H9 (cell line): ENCODE data around the gene ERC1. TPM values are rescaled to one million over a fixed set of nuclear protein-coding genes. Genes with fewer than 3 reads are reported as not detected.

Source experiments
- DNase-seq: peaks from one replicate; pipeline ENCODE4 v3.0.0-alpha.2; 2017
- H2AFZ ChIP-seq: one replicate; pipeline ENCODE4 v1.6.1; 2013; ENCODE audit warnings: mild to moderate bottlenecking, low read length, control low read depth, moderate library complexity
- H2AK5ac ChIP-seq: 2 replicates; pipeline ENCODE4 v1.6.1; 2013; ENCODE audit warnings: low read length, control low read depth, mixed read lengths; ENCODE audit not compliant: insufficient read length
- H2BK120ac ChIP-seq: one replicate; pipeline ENCODE4 v1.6.1; 2013; ENCODE audit warnings: low read depth, mild to moderate bottlenecking, low read length, control low read depth, inconsistent platforms; ENCODE audit not compliant: poor library complexity, severe bottlenecking
- H2BK12ac ChIP-seq: 2 replicates; pipeline ENCODE4 v1.6.1; 2013; ENCODE audit warnings: low read length, control low read depth, mixed read lengths, low read depth; ENCODE audit not compliant: insufficient read length
- H2BK15ac ChIP-seq: 2 replicates; pipeline ENCODE4 v1.6.1; 2013; ENCODE audit warnings: low read depth, low read length, control low read depth
- H2BK20ac ChIP-seq: one replicate; pipeline ENCODE4 v1.6.1; 2013; ENCODE audit warnings: low read depth, mild to moderate bottlenecking, low read length, control low read depth, inconsistent platforms; ENCODE audit not compliant: poor library complexity, severe bottlenecking
- H2BK5ac ChIP-seq: 2 replicates; pipeline ENCODE4 v1.6.1; 2013; ENCODE audit warnings: low read length, control low read depth, mixed read lengths; ENCODE audit not compliant: insufficient read length
- H3K14ac ChIP-seq: 2 replicates; pipeline ENCODE4 v1.6.1; 2013; ENCODE audit warnings: low read length, control low read depth; ENCODE audit not compliant: insufficient read depth
- H3K18ac ChIP-seq: 2 replicates; pipeline ENCODE4 v1.6.1; 2013; ENCODE audit warnings: low read depth, mild to moderate bottlenecking, mixed read lengths, low read length, control low read depth; ENCODE audit not compliant: insufficient read length
- H3K23ac ChIP-seq: 2 replicates; pipeline ENCODE4 v1.6.1; 2013; ENCODE audit warnings: low read length, control low read depth, mixed read lengths, low read depth; ENCODE audit not compliant: insufficient read length
- H3K23me2 ChIP-seq: 2 replicates; pipeline ENCODE4 v1.6.1; 2013; ENCODE audit warnings: low read depth, mild to moderate bottlenecking, mixed read lengths, low read length, control low read depth; ENCODE audit not compliant: insufficient read length, poor library complexity, severe bottlenecking
- H3K27ac ChIP-seq: 2 replicates; pipeline ENCODE4 v1.5.1; 2013; ENCODE audit warnings: low read length, control low read depth, mixed read lengths, low read depth; ENCODE audit not compliant: insufficient read length
- H3K27me3 ChIP-seq: 2 replicates; pipeline ENCODE4 v1.6.1; 2013; ENCODE audit warnings: low read length, control low read depth, inconsistent platforms; ENCODE audit not compliant: insufficient read depth
- H3K4ac ChIP-seq: 2 replicates; pipeline ENCODE4 v1.6.1; 2013; ENCODE audit warnings: low read depth, mild to moderate bottlenecking, control low read depth, inconsistent platforms, low read length, moderate library complexity
- H3K4me1 ChIP-seq: 2 replicates; pipeline ENCODE4 v1.6.1; 2013; ENCODE audit warnings: low read length, control low read depth, inconsistent platforms; ENCODE audit not compliant: insufficient read depth
- H3K4me2 ChIP-seq: 2 replicates; pipeline ENCODE4 v1.6.1; 2013; ENCODE audit warnings: low read length, control low read depth, mixed read lengths; ENCODE audit not compliant: insufficient read length, insufficient read depth
- H3K56ac ChIP-seq: 2 replicates; pipeline ENCODE4 v1.6.1; 2013; ENCODE audit warnings: low read depth, mild to moderate bottlenecking, mixed read lengths, low read length, control low read depth; ENCODE audit not compliant: insufficient read length
- H3K79me1 ChIP-seq: 2 replicates; pipeline ENCODE4 v1.6.1; 2013; ENCODE audit warnings: low read depth, mild to moderate bottlenecking, moderate library complexity, low read length, control low read depth, inconsistent platforms; ENCODE audit not compliant: insufficient read depth, poor library complexity, severe bottlenecking
- H3K79me2 ChIP-seq: 2 replicates; pipeline ENCODE4 v1.6.1; 2013; ENCODE audit warnings: low read length, control low read depth, inconsistent platforms; ENCODE audit not compliant: insufficient read depth
- H3K9ac ChIP-seq: 2 replicates; pipeline ENCODE4 v1.6.1; 2013; ENCODE audit warnings: low read length, control low read depth, mixed read lengths; ENCODE audit not compliant: insufficient read length; ENCODE audit errors: extremely low read depth
- H3K9me3 ChIP-seq: one replicate; pipeline ENCODE4 v1.6.1; 2013; ENCODE audit warnings: low read depth, low read length, inconsistent platforms; ENCODE audit not compliant: control insufficient read depth
- H3T11ph ChIP-seq: one replicate; pipeline ENCODE4 v1.6.1; 2013; ENCODE audit warnings: mild to moderate bottlenecking, low read length, control low read depth, inconsistent platforms
- H4K20me1 ChIP-seq: one replicate; pipeline ENCODE4 v1.6.1; 2013; ENCODE audit not compliant: control insufficient read depth, insufficient read length, insufficient read depth
- H4K5ac ChIP-seq: 2 replicates; pipeline ENCODE4 v1.6.1; 2013; ENCODE audit warnings: low read depth, mild to moderate bottlenecking, mixed read lengths, low read length, control low read depth; ENCODE audit not compliant: insufficient read length
- H4K8ac ChIP-seq: replicated peaks from 2 replicates; pipeline ENCODE4 v1.6.1; 2013; ENCODE audit warnings: low read length, control low read depth, mixed read lengths, low read depth; ENCODE audit not compliant: insufficient read length
- H4K91ac ChIP-seq: 2 replicates; pipeline ENCODE4 v1.6.1; 2013; ENCODE audit warnings: low read depth, mild to moderate bottlenecking, moderate library complexity, mixed read lengths, low read length, control low read depth; ENCODE audit not compliant: insufficient read length
- H3K27ac Mint-ChIP-seq, 3 experiments: 2 replicates in 2 of 3; 3 replicates in 1 of 3; pipeline ENCODE4 v1.8.0; 2020 to 2021; ENCODE audit warnings: mixed read lengths in 3 of 3, mild to moderate bottlenecking in 1 of 3, moderate library complexity in 1 of 3
- H3K27me3 Mint-ChIP-seq: 2 replicates; pipeline ENCODE4 v1.8.0; 2021; ENCODE audit warnings: low read depth, mild to moderate bottlenecking, moderate library complexity, mixed read lengths
- H3K36me3 Mint-ChIP-seq, 3 experiments: 2 replicates in 2 of 3; 3 replicates in 1 of 3; pipeline ENCODE4 v1.8.0; 2020 to 2021; ENCODE audit warnings: low read depth in 3 of 3, mixed read lengths in 3 of 3; ENCODE audit not compliant: insufficient read depth in 1 of 3
- H3K4me1 Mint-ChIP-seq, 2 experiments: 2 replicates each; pipeline ENCODE4 v1.8.0; 2020; ENCODE audit warnings: mixed read lengths in 2 of 2
- H3K4me3 Mint-ChIP-seq, 2 experiments: 2 replicates in 1 of 2; 3 replicates in 1 of 2; pipeline ENCODE4 v1.8.0; 2020 to 2021; ENCODE audit warnings: mild to moderate bottlenecking in 2 of 2, mixed read lengths in 2 of 2, moderate library complexity in 1 of 2
- H3K9me3 Mint-ChIP-seq, 2 experiments: 2 replicates in 1 of 2; 3 replicates in 1 of 2; pipeline ENCODE4 v1.8.0; 2020; ENCODE audit warnings: mild to moderate bottlenecking in 2 of 2, mixed read lengths in 2 of 2, moderate library complexity in 1 of 2
- CTCF ChIP-seq: fragments of 200-600 bp; sonication (generic); conservative IDR thresholded peaks from 3 replicates; pipeline ENCODE4 v1.8.0; 2021; ENCODE audit warnings: antibody characterized with exemption, mild to moderate bottlenecking
- WGBS: extraction: QIAGEN DNeasy Blood & Tissue Kit; methylation state at CpG from one replicate; pipeline ENCODE4 v1.1.7; 2013; ENCODE audit warnings: missing lambda C conversion rate, low lambda C conversion rate, mixed read lengths; ENCODE audit not compliant: insufficient read length; ENCODE audit errors: extremely low coverage; 5-methylcytosine and 5-hydroxymethylcytosine counted together
- total RNA-seq: library from RNA; stranded (reverse); gene quantifications from 2 replicates; pipeline ENCODE4 v1.2.1, GENCODE V29; 2021

Gene ERC1
- total RNA-seq, 1 experiment from 2014 or later = 51.2 TPM

- no peak for TF ChIP-seq CTCF
- no peak overlapping the region for H4K5ac ChIP-seq
- H3K23me2 ChIP-seq = no peaks in the 10 kb centered on the region
- H3K14ac ChIP-seq = no peak overlapping the region
- H3K4ac ChIP-seq = no peak overlapping the region
- no peak overlapping the region for H3K18ac ChIP-seq
- H4K8ac ChIP-seq = no peak overlapping the region
- no peak overlapping the region for H2BK5ac ChIP-seq
- no peak overlapping the region for H2AK5ac ChIP-seq
- no peak overlapping the region for H2BK12ac ChIP-seq
- Mint-ChIP-seq H3K4me1 (peaks cover 3 to 4% of the 10 kb centered on the region in 2 experiments; a peak in 2 of 4 replicates), H3K4me3 (no peak overlapping the region), H3K9me3 (no peaks in the 10 kb centered on the region), H3K27ac (no peak overlapping the region; a peak in 1 of 7 replicates), H3K36me3 (peaks cover 0 to 9% (median 4%) of the 10 kb centered on the region in 3 experiments; a peak in 3 of 7 replicates), H3K27me3 (no peaks in the 10 kb centered on the region)
- no peak overlapping the region for H2BK15ac ChIP-seq
- H3K4me1 ChIP-seq = no peaks in the 10 kb centered on the region; the same call in 1 of the 2 replicates
- no peak overlapping the region for H3T11ph ChIP-seq
- H4K91ac ChIP-seq = no peak overlapping the region
- H3K23ac ChIP-seq = no peak overlapping the region
- no peaks in the 10 kb centered on the region for H3K79me2 ChIP-seq
- no peak overlapping the region for H2BK120ac ChIP-seq
- H4K20me1 ChIP-seq = no peaks in the 10 kb centered on the region
- no peaks in the 10 kb centered on the region for H3K9me3 ChIP-seq
- no peak overlapping the region for H3K56ac ChIP-seq
- H3K79me1 ChIP-seq = no peaks in the 10 kb centered on the region
- H3K9ac ChIP-seq = no peak overlapping the region
- H3K27ac ChIP-seq = no peak overlapping the region
- no peak for DNase-seq
- H3K27me3 ChIP-seq = no peaks in the 10 kb centered on the region
- H2BK20ac ChIP-seq = no peak overlapping the region
- no peak overlapping the region for H2AFZ ChIP-seq
- no peak overlapping the region for H3K4me2 ChIP-seq
- WGBS = no CpG with 5 or more reads among the region's 6 CpGs
Measured at GRCh38 chr12:1171657-1172408, 180.8 kb downstream of the ERC1 start.
